GM19395 (cell line): ENCODE data around the gene LAMA5.

Experiments
- ATAC-seq: cut with Tn5 transposase; IDR thresholded peaks from one replicate; pipeline ENCODE4 v1.9.1; 2021; ENCODE audit warnings: mild to moderate bottlenecking, moderate library complexity; ENCODE audit not compliant: unreplicated experiment

The LAMA5 gene

GRCh38 chr20:62367136-62367632, at the start of gene LAMA5:
LAMA5 (minus strand) TSS chr20:62367312; CDS start chr20:62367245, 67 bp downstream.
- no peak for ATAC-seq

GRCh38 chr20:62415354-62416111, 48.4 kb upstream of the LAMA5 start:
- ATAC-seq, result no peak

- no peak for ATAC-seq
These were observed 46.9 kb upstream of the LAMA5 start for GRCh38 chr20:62413896-62414481.

GRCh38 chr20:62413025-62413570, 46.0 kb upstream of the LAMA5 start:
- ATAC-seq, result no peak

- ATAC-seq, result no peak
These were observed 45.3 kb upstream of the LAMA5 start for GRCh38 chr20:62412194-62413024.

GRCh38 chr20:62411479-62412193, 44.5 kb upstream of the LAMA5 start:
- no peak for ATAC-seq

GRCh38 chr20:62410746-62411478, 43.8 kb upstream of the LAMA5 start:
- ATAC-seq, result no peak

- ATAC-seq, result no peak
These were observed 43.0 kb upstream of the LAMA5 start for GRCh38 chr20:62409931-62410745.

GRCh38 chr20:62409086-62409853, 42.2 kb upstream of the LAMA5 start:
- no peak for ATAC-seq

GRCh38 chr20:62408640-62409039, 41.5 kb upstream of the LAMA5 start:
- ATAC-seq, result no peak

- ATAC-seq, result no peak
These were observed 40.9 kb upstream of the LAMA5 start for GRCh38 chr20:62408055-62408454.

- peak; percentile 89 for ATAC-seq
These were observed 40.3 kb upstream of the LAMA5 start, which contains the start of gene CABLES2 for GRCh38 chr20:62407221-62407992. CABLES2 (minus strand) TSS chr20:62407285; CDS start chr20:62407276, 9 bp downstream.

GRCh38 chr20:62406635-62407176, 39.6 kb upstream of the LAMA5 start:
- no peak for ATAC-seq

- ATAC-seq, result no peak
These were observed 38.9 kb upstream of the LAMA5 start for GRCh38 chr20:62405981-62406513.

GRCh38 chr20:62405108-62405980, 38.2 kb upstream of the LAMA5 start:
- no peak for ATAC-seq

GRCh38 chr20:62404761-62405107, 37.6 kb upstream of the LAMA5 start:
- ATAC-seq, result no peak
